ENCODE results near the gene ZNF414.

The ZNF414 gene

GRCh38 chr19:8466018-8466417 lies 47.9 kb downstream of the ZNF414 start:
- no peak for DNase-seq (ENCODE audit: low read depth)
- H3K4me3 ChIP-seq (ENCODE audit: low read length), result no peak overlapping the region

GRCh38 chr19:8463365-8463764 lies 50.6 kb downstream of the ZNF414 start:
- DNase-seq (ENCODE audit: low read depth), result no peak
- TF ChIP-seq CTCF (conservative IDR thresholded peaks at IDR 0.05; ENCODE audit: low read depth, low read length), result no peak
- no peak overlapping the region for H3K4me3 ChIP-seq (ENCODE audit: low read length)

More at GRCh38 chr19:8466018-8466417, 47.9 kb downstream of the ZNF414 start:
- TF ChIP-seq CTCF (conservative IDR thresholded peaks at IDR 0.05; ENCODE audit: low read depth, low read length), result no peak

- TF ChIP-seq CTCF (conservative IDR thresholded peaks at IDR 0.05; ENCODE audit: low read depth, low read length), result no peak
- no peak overlapping the region for H3K4me3 ChIP-seq (ENCODE audit: low read length)
- DNase-seq (ENCODE audit: low read depth), result no peak
Measured at GRCh38 chr19:8462571-8462970, 51.4 kb downstream of the ZNF414 start.

- no peak overlapping the region for H3K4me3 ChIP-seq (ENCODE audit: low read length)
- TF ChIP-seq CTCF (conservative IDR thresholded peaks at IDR 0.05; ENCODE audit: low read depth, low read length), result no peak
- DNase-seq (ENCODE audit: low read depth), result no peak
Measured at GRCh38 chr19:8461891-8462290, 52.1 kb downstream of the ZNF414 start.

- no peak for DNase-seq (ENCODE audit: low read depth)
- no peak overlapping the region for H3K4me3 ChIP-seq (ENCODE audit: low read length)
- no peak for TF ChIP-seq CTCF (conservative IDR thresholded peaks at IDR 0.05; ENCODE audit: low read depth, low read length)
Measured at GRCh38 chr19:8461376-8461775, 52.6 kb downstream of the ZNF414 start.

- no peak for TF ChIP-seq CTCF (conservative IDR thresholded peaks at IDR 0.05; ENCODE audit: low read depth, low read length)
- no peak overlapping the region for H3K4me3 ChIP-seq (ENCODE audit: low read length)
- no peak for DNase-seq (ENCODE audit: low read depth)
Measured at GRCh38 chr19:8460516-8461298, 53.3 kb downstream of the ZNF414 start.

All from retinal pigment epithelial cell (primary cell).